ENCODE measurements around the gene TNFRSF19.

The TNFRSF19 gene

GRCh38 chr13:23552171-23552570 is 18.0 kb upstream of the TNFRSF19 start:
- H3K27ac ChIP-seq (ENCODE audit: low read depth, low read length): no peak overlapping the region
- peaks cover 12% of the 10 kb centered on the region for H3K4me1 ChIP-seq (ENCODE audit: control insufficient read depth, insufficient read depth, low read length)
- H3K4me3 ChIP-seq (ENCODE audit: low read depth, low read length): no peak overlapping the region

GRCh38 chr13:23552661-23553060 is 17.6 kb upstream of the TNFRSF19 start:
- Histone ChIP-seq H3K9me3 (ENCODE audit: control insufficient read depth, insufficient read depth, low read depth, low read length) (no peaks in the 10 kb centered on the region), H3K36me3 (ENCODE audit: control insufficient read depth, insufficient read depth, low read length) (no peaks in the 10 kb centered on the region), H3K27me3 (ENCODE audit: control insufficient read depth, insufficient read depth, low read length) (no peaks in the 10 kb centered on the region), H3K9ac (ENCODE audit: low read length) (no peak overlapping the region), H3K27ac (ENCODE audit: low read depth, low read length) (no peak overlapping the region), H3K4me3 (ENCODE audit: low read depth, low read length) (no peak overlapping the region), H3K4me1 (ENCODE audit: control insufficient read depth, insufficient read depth, low read length) (peaks cover 12% of the 10 kb centered on the region)

More at GRCh38 chr13:23552171-23552570, 18.0 kb upstream of the TNFRSF19 start:
- Histone ChIP-seq H3K36me3 (ENCODE audit: control insufficient read depth, insufficient read depth, low read length) (no peaks in the 10 kb centered on the region), H3K9ac (ENCODE audit: low read length) (no peak overlapping the region), H3K27me3 (ENCODE audit: control insufficient read depth, insufficient read depth, low read length) (peaks cover 4% of the 10 kb centered on the region; the same call in 1 of the 2 replicates), H3K9me3 (ENCODE audit: control insufficient read depth, insufficient read depth, low read depth, low read length) (no peaks in the 10 kb centered on the region)

- H3K4me1 ChIP-seq (ENCODE audit: control insufficient read depth, insufficient read depth, low read length): peaks cover 12% of the 10 kb centered on the region
- H3K36me3 ChIP-seq (ENCODE audit: control insufficient read depth, insufficient read depth, low read length): no peaks in the 10 kb centered on the region
- H3K9me3 ChIP-seq (ENCODE audit: control insufficient read depth, insufficient read depth, low read depth, low read length): no peaks in the 10 kb centered on the region
- H3K4me3 ChIP-seq (ENCODE audit: low read depth, low read length): no peak overlapping the region
- no peak overlapping the region for H3K27ac ChIP-seq (ENCODE audit: low read depth, low read length)
- no peaks in the 10 kb centered on the region for H3K27me3 ChIP-seq (ENCODE audit: control insufficient read depth, insufficient read depth, low read length)
- H3K9ac ChIP-seq (ENCODE audit: low read length): no peak overlapping the region
These were observed 16.2 kb upstream of the TNFRSF19 start for GRCh38 chr13:23554000-23554399.

- no peaks in the 10 kb centered on the region for H3K36me3 ChIP-seq (ENCODE audit: control insufficient read depth, insufficient read depth, low read length)
- H3K9ac ChIP-seq (ENCODE audit: low read length): no peak overlapping the region
- no peaks in the 10 kb centered on the region for H3K27me3 ChIP-seq (ENCODE audit: control insufficient read depth, insufficient read depth, low read length)
- H3K27ac ChIP-seq (ENCODE audit: low read depth, low read length): no peak overlapping the region
- H3K9me3 ChIP-seq (ENCODE audit: control insufficient read depth, insufficient read depth, low read depth, low read length): no peaks in the 10 kb centered on the region
- no peak overlapping the region for H3K4me3 ChIP-seq (ENCODE audit: low read depth, low read length)
- peaks cover 6% of the 10 kb centered on the region for H3K4me1 ChIP-seq (ENCODE audit: control insufficient read depth, insufficient read depth, low read length)
These were observed 13.2 kb upstream of the TNFRSF19 start for GRCh38 chr13:23557043-23557442.

- Histone ChIP-seq H3K27ac (ENCODE audit: low read depth, low read length) (no peak overlapping the region), H3K9me3 (ENCODE audit: control insufficient read depth, insufficient read depth, low read depth, low read length) (no peaks in the 10 kb centered on the region), H3K27me3 (ENCODE audit: control insufficient read depth, insufficient read depth, low read length) (no peaks in the 10 kb centered on the region), H3K4me1 (ENCODE audit: control insufficient read depth, insufficient read depth, low read length) (no peaks in the 10 kb centered on the region; the same call in 1 of the 2 replicates), H3K9ac (ENCODE audit: low read length) (no peak overlapping the region), H3K4me3 (ENCODE audit: low read depth, low read length) (no peak overlapping the region), H3K36me3 (ENCODE audit: control insufficient read depth, insufficient read depth, low read length) (no peaks in the 10 kb centered on the region)
These were observed 12.5 kb upstream of the TNFRSF19 start for GRCh38 chr13:23557733-23558132.

GRCh38 chr13:23558675-23559536 is 11.3 kb upstream of the TNFRSF19 start:
- Histone ChIP-seq H3K36me3 (ENCODE audit: control insufficient read depth, insufficient read depth, low read length) (no peaks in the 10 kb centered on the region), H3K4me3 (ENCODE audit: low read depth, low read length) (no peak overlapping the region), H3K9ac (ENCODE audit: low read length) (no peak overlapping the region), H3K9me3 (ENCODE audit: control insufficient read depth, insufficient read depth, low read depth, low read length) (no peaks in the 10 kb centered on the region), H3K4me1 (ENCODE audit: control insufficient read depth, insufficient read depth, low read length) (no peaks in the 10 kb centered on the region; the same call in 1 of the 2 replicates), H3K27me3 (ENCODE audit: control insufficient read depth, insufficient read depth, low read length) (no peaks in the 10 kb centered on the region), H3K27ac (ENCODE audit: low read depth, low read length) (no peak overlapping the region)

GRCh38 chr13:23560571-23561089 is 9.6 kb upstream of the TNFRSF19 start:
- H3K9ac ChIP-seq (ENCODE audit: low read length): no peak overlapping the region
- H3K27ac ChIP-seq (ENCODE audit: low read depth, low read length): no peak overlapping the region
- H3K27me3 ChIP-seq (ENCODE audit: control insufficient read depth, insufficient read depth, low read length): no peaks in the 10 kb centered on the region

GRCh38 chr13:23561261-23561660 is 9.0 kb upstream of the TNFRSF19 start:
- no peak overlapping the region for H3K27ac ChIP-seq (ENCODE audit: low read depth, low read length)
- H3K9ac ChIP-seq (ENCODE audit: low read length): no peak overlapping the region
- H3K4me3 ChIP-seq (ENCODE audit: low read depth, low read length): no peak overlapping the region
- H3K27me3 ChIP-seq (ENCODE audit: control insufficient read depth, insufficient read depth, low read length): no peaks in the 10 kb centered on the region
- H3K9me3 ChIP-seq (ENCODE audit: control insufficient read depth, insufficient read depth, low read depth, low read length): no peaks in the 10 kb centered on the region
- H3K36me3 ChIP-seq (ENCODE audit: control insufficient read depth, insufficient read depth, low read length): no peaks in the 10 kb centered on the region
- H3K4me1 ChIP-seq (ENCODE audit: control insufficient read depth, insufficient read depth, low read length): no peaks in the 10 kb centered on the region

More at GRCh38 chr13:23560571-23561089, 9.6 kb upstream of the TNFRSF19 start:
- no peaks in the 10 kb centered on the region for H3K9me3 ChIP-seq (ENCODE audit: control insufficient read depth, insufficient read depth, low read depth, low read length)
- no peaks in the 10 kb centered on the region for H3K36me3 ChIP-seq (ENCODE audit: control insufficient read depth, insufficient read depth, low read length)
- H3K4me3 ChIP-seq (ENCODE audit: low read depth, low read length): no peak overlapping the region
- no peaks in the 10 kb centered on the region for H3K4me1 ChIP-seq (ENCODE audit: control insufficient read depth, insufficient read depth, low read length)

- no peaks in the 10 kb centered on the region; the same call in 1 of the 2 replicates for H3K4me1 ChIP-seq (ENCODE audit: control insufficient read depth, insufficient read depth, low read length)
- H3K36me3 ChIP-seq (ENCODE audit: control insufficient read depth, insufficient read depth, low read length): no peaks in the 10 kb centered on the region
- H3K27me3 ChIP-seq (ENCODE audit: control insufficient read depth, insufficient read depth, low read length): no peaks in the 10 kb centered on the region
- no peak overlapping the region for H3K27ac ChIP-seq (ENCODE audit: low read depth, low read length)
- H3K9ac ChIP-seq (ENCODE audit: low read length): no peak overlapping the region
- H3K4me3 ChIP-seq (ENCODE audit: low read depth, low read length): no peak overlapping the region
- H3K9me3 ChIP-seq (ENCODE audit: control insufficient read depth, insufficient read depth, low read depth, low read length): no peaks in the 10 kb centered on the region
These were observed 6.9 kb upstream of the TNFRSF19 start for GRCh38 chr13:23563085-23563845.

GRCh38 chr13:23567906-23568460 is 2.2 kb upstream of the TNFRSF19 start:
- H3K9ac ChIP-seq (ENCODE audit: low read length): no peak overlapping the region
- no peaks in the 10 kb centered on the region for H3K36me3 ChIP-seq (ENCODE audit: control insufficient read depth, insufficient read depth, low read length)
- no peak overlapping the region for H3K27ac ChIP-seq (ENCODE audit: low read depth, low read length)
- no peaks in the 10 kb centered on the region for H3K9me3 ChIP-seq (ENCODE audit: control insufficient read depth, insufficient read depth, low read depth, low read length)
- no peaks in the 10 kb centered on the region for H3K27me3 ChIP-seq (ENCODE audit: control insufficient read depth, insufficient read depth, low read length)
- H3K4me3 ChIP-seq (ENCODE audit: low read depth, low read length): no peak overlapping the region
- H3K4me1 ChIP-seq (ENCODE audit: control insufficient read depth, insufficient read depth, low read length): peaks cover 18% of the 10 kb centered on the region
